RWPE1 (cell line): ENCODE data around the gene HSPB8.
"Not testable (repeated sequence)": the region's sequence is repeated elsewhere in the genome, so short reads cannot be mapped to it uniquely, and the experiment has no call there.

Experiments
- CTCF ChIA-PET: fragments of 350-600 bp; sonication (Branson Sonifier 250); formaldehyde crosslinking; extraction: SDS; loops from one replicate; lab custom pipeline; 2021; lab: Yijun Ruan, JAX
- POLR2A ChIA-PET: fragments of 400-600 bp; formaldehyde crosslinking; extraction: SDS; loops from one replicate; lab custom pipeline; 2020; ENCODE audit warnings: antibody characterized with exemption; ENCODE audit not compliant: low non-redundant PET; lab: Yijun Ruan, JAX
- DNase-seq: peaks from one replicate; pipeline ENCODE4 v3.0.0; 2012; ENCODE audit warnings: low spot score
- H3K27ac ChIP-seq: fragments of 450-650 bp; 2 replicates; pipeline ENCODE4 v1.5.1; 2017
- CTCF ChIP-seq: fragments of 450-650 bp; conservative IDR thresholded peaks from 2 replicates; pipeline ENCODE4 v1.5.1; 2017; ENCODE audit warnings: low read depth, mild to moderate bottlenecking

Gene HSPB8

GRCh38 chr12:119207063-119207560 is 28.4 kb downstream of the HSPB8 start:
- ChIA-PET CTCF (interaction anchor here (0.7 kb wide), 2 partner anchors 12 to 23 kb away, joined by 3 to 6 read pairs; no protein-coding TSS in a partner anchor), POLR2A (no interaction called here)
- no peak overlapping the region for H3K27ac ChIP-seq
- DNase-seq = no peak
- TF ChIP-seq CTCF = no peak

- ChIA-PET POLR2A (no interaction called here), CTCF (no interaction called here)
- peak overlapping the region; percentile 86 for H3K27ac ChIP-seq
- peak; percentile 52 for DNase-seq
- TF ChIP-seq CTCF = no peak
Measured at GRCh38 chr12:119208626-119209061, 29.9 kb downstream of the HSPB8 start.

- H3K27ac ChIP-seq = no peak overlapping the region
- TF ChIP-seq CTCF = no peak
- POLR2A ChIA-PET = no interaction called here
- CTCF ChIA-PET = interaction anchor here (0.6 kb wide), 1 partner anchor 868 kb away, joined by 3 read pairs; no protein-coding TSS in a partner anchor
- no peak for DNase-seq
Measured at GRCh38 chr12:119211884-119212283, 33.2 kb downstream of the HSPB8 start.

GRCh38 chr12:119216084-119216483 is 37.4 kb downstream of the HSPB8 start:
- POLR2A ChIA-PET = no interaction called here
- no peak for TF ChIP-seq CTCF
- no peak for DNase-seq
- CTCF ChIA-PET = no interaction called here
- no peak overlapping the region for H3K27ac ChIP-seq

- DNase-seq, H3K27ac ChIP-seq, POLR2A ChIA-PET: not testable (repeated sequence)
- CTCF ChIA-PET = interaction anchor here (0.6 kb wide), 1 partner anchor 320 kb away, joined by 3 read pairs; no protein-coding TSS in a partner anchor
Measured at GRCh38 chr12:119218875-119219274, 40.1 kb downstream of the HSPB8 start.

- DNase-seq = no peak
- ChIA-PET POLR2A (no interaction called here), CTCF (no interaction called here)
- TF ChIP-seq CTCF = no peak
- no peak overlapping the region for H3K27ac ChIP-seq
Measured at GRCh38 chr12:119222222-119222951, 43.7 kb downstream of the HSPB8 start.

GRCh38 chr12:119225454-119225853 is 46.7 kb downstream of the HSPB8 start:
- ChIA-PET CTCF (no interaction called here), POLR2A (no interaction called here)
- no peak overlapping the region for H3K27ac ChIP-seq
- TF ChIP-seq CTCF = no peak
- DNase-seq = no peak
